Stimulated activated CD8-positive, alpha-beta memory T cell treated with anti-CD3 and anti-CD28 coated beads, Interleukin-4, amount 100 ng/mL, for 1 hour (primary cell): ENCODE results near the gene TSHR.
"Not testable (repeated sequence)": the region's sequence is repeated elsewhere in the genome, so short reads cannot be mapped to it uniquely, and the experiment has no call there.

Source experiments
- DNase-seq, 2 donors: peaks; one replicate each; pipeline ENCODE4 v3.0.0-alpha.2; 2020; ENCODE audit warnings: low read depth in 2 of 2, low spot score in 1 of 2

The TSHR gene

GRCh38 chr14:80955416-80955941 is at the start of gene TSHR:
TSHR (plus strand) TSS chr14:80955621; CDS start chr14:80955681, 60 bp downstream.
- DNase-seq = no peak

GRCh38 chr14:80906336-80906735 is 49.1 kb upstream of the TSHR start:
- no peak for DNase-seq

- no peak for DNase-seq
Observed at GRCh38 chr14:80906946-80907345, 48.5 kb upstream of the TSHR start.

- not testable (repeated sequence) for DNase-seq
Observed at GRCh38 chr14:80912013-80912412, 43.4 kb upstream of the TSHR start.

- DNase-seq = no peak
Observed at GRCh38 chr14:80919622-80920021, 35.8 kb upstream of the TSHR start.

GRCh38 chr14:80923368-80923767 is 32.1 kb upstream of the TSHR start:
- no peak for DNase-seq

GRCh38 chr14:80924365-80925103 is 30.9 kb upstream of the TSHR start:
- DNase-seq = no peak

- DNase-seq = no peak
Observed at GRCh38 chr14:80926397-80927082, 28.9 kb upstream of the TSHR start.

GRCh38 chr14:80927083-80927989 is 28.1 kb upstream of the TSHR start:
- no peak for DNase-seq

GRCh38 chr14:80930095-80930494 is 25.3 kb upstream of the TSHR start:
- DNase-seq = no peak

GRCh38 chr14:80930836-80931389 is 24.5 kb upstream of the TSHR start:
- no peak for DNase-seq

GRCh38 chr14:80933282-80933681 is 22.1 kb upstream of the TSHR start:
- no peak for DNase-seq

- DNase-seq = no peak
Observed at GRCh38 chr14:80933686-80934085, 21.7 kb upstream of the TSHR start.

- no peak for DNase-seq
Observed at GRCh38 chr14:80940146-80940545, 15.3 kb upstream of the TSHR start.

- peak; percentile 52 to 62 for DNase-seq
Observed at GRCh38 chr14:80941241-80942185, 13.9 kb upstream of the TSHR start, which contains the start of gene CEP128. CEP128 (minus strand) TSS chr14:80941738.

- DNase-seq = no peak
Observed at GRCh38 chr14:80942191-80942600, 13.2 kb upstream of the TSHR start.

- DNase-seq = no peak
Observed at GRCh38 chr14:80944861-80945617, 10.4 kb upstream of the TSHR start.

GRCh38 chr14:80946187-80946586 is 9.2 kb upstream of the TSHR start:
- DNase-seq = no peak

GRCh38 chr14:80946797-80947196 is 8.6 kb upstream of the TSHR start:
- DNase-seq = no peak
